CD4-positive, CD25-positive, alpha-beta regulatory T cell (primary cell): ENCODE measurements around the gene THOC5. TPM values are rescaled to one million over a fixed set of nuclear protein-coding genes. Genes with fewer than 3 reads are reported as not detected.
"Not testable (repeated sequence)": the region's sequence is repeated elsewhere in the genome, so short reads cannot be mapped to it uniquely, and the experiment has no call there.

Experiments used
- ATAC-seq, 2 donors: fragments of 150-1000 bp; cut with Tn5 transposase; one replicate each; pipeline ENCODE4 v1.10.0; 2021; ENCODE audit warnings: low read depth in 2 of 2, moderate number of reproducible peaks in 2 of 2, moderate library complexity in 1 of 2
- DNase-seq, 3 donors: peaks; one replicate each; pipeline versions ENCODE4 v3.0.0 to v3.0.0-alpha.2; 2012 to 2022; ENCODE audit warnings: mixed read lengths in 1 of 3
- H3K27ac ChIP-seq: one replicate; pipeline ENCODE4 v1.7.0; 2013; ENCODE audit warnings: mild to moderate bottlenecking, low read length; ENCODE audit not compliant: insufficient read depth, poor library complexity, severe bottlenecking
- H3K27me3 ChIP-seq: one replicate; pipeline ENCODE4 v1.7.0; 2013; ENCODE audit warnings: low read length; ENCODE audit not compliant: control insufficient read depth, insufficient read depth
- H3K36me3 ChIP-seq: one replicate; pipeline ENCODE4 v1.7.0; 2013; ENCODE audit warnings: mild to moderate bottlenecking, low read length, moderate library complexity; ENCODE audit not compliant: control insufficient read depth, insufficient read depth
- H3K4me1 ChIP-seq: 2 replicates; pipeline ENCODE4 v1.7.0; 2013; ENCODE audit warnings: mild to moderate bottlenecking, low read length; ENCODE audit not compliant: insufficient read depth, control insufficient read depth, poor library complexity, severe bottlenecking
- H3K4me3 ChIP-seq: one replicate; pipeline ENCODE4 v1.7.0; 2013; ENCODE audit warnings: low read depth, mild to moderate bottlenecking, low read length, moderate library complexity
- H3K9me3 ChIP-seq, 2 experiments: 1 replicate in 1 of 2; 2 replicates in 1 of 2; pipeline ENCODE4 v1.7.0; 2013; ENCODE audit warnings: low read length in 2 of 2, mild to moderate bottlenecking in 1 of 2, moderate library complexity in 1 of 2; ENCODE audit not compliant: control insufficient read depth in 2 of 2
- H3K27ac Mint-ChIP-seq, 3 donors: one replicate each; pipeline ENCODE4 v1.8.0; 2020 to 2022; ENCODE audit warnings: mild to moderate bottlenecking in 3 of 3, mixed read lengths in 3 of 3, moderate library complexity in 2 of 3
- H3K27me3 Mint-ChIP-seq: one replicate; pipeline ENCODE4 v1.8.0; 2022; ENCODE audit warnings: mild to moderate bottlenecking, mixed read lengths
- H3K36me3 Mint-ChIP-seq: one replicate; pipeline ENCODE4 v1.8.0; 2020; ENCODE audit warnings: mixed read lengths
- H3K4me1 Mint-ChIP-seq, 4 donors: one replicate each; pipeline ENCODE4 v1.8.0; 2020 to 2022; ENCODE audit warnings: mixed read lengths in 4 of 4, mild to moderate bottlenecking in 1 of 4
- H3K4me3 Mint-ChIP-seq, 4 donors: one replicate each; pipeline ENCODE4 v1.8.0; 2020 to 2022; ENCODE audit warnings: mild to moderate bottlenecking in 4 of 4, mixed read lengths in 4 of 4, moderate library complexity in 3 of 4
- H3K9me3 Mint-ChIP-seq, 7 donors: one replicate each; pipeline ENCODE4 v1.8.0; 2020 to 2022; ENCODE audit warnings: mixed read lengths in 7 of 7, mild to moderate bottlenecking in 3 of 7, moderate library complexity in 2 of 7
- polyA plus RNA-seq, 4 donors: library from polyadenylated mRNA; unstranded; fragments of 300-500 nt; fragmentation: Illumina TruSeq; gene quantifications; one replicate each; pipeline ENCODE4 v1.2.3, GENCODE V29; 2021
- total RNA-seq: library from RNA; stranded (reverse); gene quantifications from one replicate; pipeline ENCODE4 v1.2.3, GENCODE V29; 2022

THOC5 gene
- total and polyA plus RNA-seq, 5 donors from 2014 or later, result 27.8 to 54.0 (median 32.5) TPM

GRCh38 chr22:29555065-29555644 lies 1.6 kb upstream of the THOC5 start:
- H3K27ac Mint-ChIP-seq, result peak overlapping the region; percentile 88 to 96 (median 96)
- peak overlapping the region in 3 of 4 donors; percentile 5 to 41 (median 21) for H3K4me3 Mint-ChIP-seq
- Histone ChIP-seq H3K27me3 (no peaks in the 10 kb centered on the region), H3K36me3 (peaks cover 31% of the 10 kb centered on the region), H3K4me3 (no peak overlapping the region), H3K4me1 (peaks cover 11% of the 10 kb centered on the region), H3K9me3 (no peaks in the 10 kb centered on the region), H3K27ac (no peak overlapping the region)
- no peaks in the 10 kb centered on the region for H3K9me3 Mint-ChIP-seq
- H3K4me1 Mint-ChIP-seq, result peaks cover 10 to 36% (median 13%) of the 10 kb centered on the region in 4 donors
- H3K36me3 Mint-ChIP-seq, result peaks cover 34% of the 10 kb centered on the region
- ATAC-seq (no peak), DNase-seq (no peak)
- H3K27me3 Mint-ChIP-seq, result no peaks in the 10 kb centered on the region

DNA sequence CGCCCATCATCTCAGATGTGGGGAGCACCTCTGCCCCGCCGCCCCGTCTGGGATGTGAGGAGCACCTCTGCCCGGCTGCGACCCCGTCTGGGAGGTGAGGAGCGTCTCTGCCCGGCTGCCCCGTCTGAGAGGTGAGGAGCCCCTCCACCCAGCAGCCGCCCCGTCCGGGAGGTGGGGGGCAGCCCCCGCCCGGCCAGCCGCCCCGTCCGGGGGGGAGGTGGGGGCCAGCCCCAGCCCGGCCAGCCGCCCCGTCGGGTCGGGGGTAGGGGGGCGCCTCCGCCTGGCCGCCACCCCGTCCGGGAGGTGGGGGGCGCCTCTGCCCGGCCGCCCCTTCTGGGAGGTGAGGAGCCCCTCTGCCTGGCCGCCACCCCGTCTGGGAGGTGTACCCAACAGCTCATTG lies 1.2 kb downstream of the THOC5 start:
- H3K9me3 ChIP-seq, H3K27ac ChIP-seq, H3K27me3 Mint-ChIP-seq, H3K27me3 ChIP-seq, DNase-seq, H3K4me3 ChIP-seq, ATAC-seq, H3K9me3 Mint-ChIP-seq: not testable (repeated sequence)
- peak overlapping the region in 3 of 4 donors; percentile 83 to 97 (median 93) for H3K4me3 Mint-ChIP-seq
- Histone ChIP-seq H3K4me1 (peaks cover 11% of the 10 kb centered on the region), H3K36me3 (peaks cover 26% of the 10 kb centered on the region)
- peaks cover 27% of the 10 kb centered on the region for H3K36me3 Mint-ChIP-seq
- H3K4me1 Mint-ChIP-seq, result peaks cover 16 to 50% (median 22%) of the 10 kb centered on the region in 4 donors
- H3K27ac Mint-ChIP-seq, result peak overlapping the region in 2 of 3 donors; percentile 89 to 99

DNA sequence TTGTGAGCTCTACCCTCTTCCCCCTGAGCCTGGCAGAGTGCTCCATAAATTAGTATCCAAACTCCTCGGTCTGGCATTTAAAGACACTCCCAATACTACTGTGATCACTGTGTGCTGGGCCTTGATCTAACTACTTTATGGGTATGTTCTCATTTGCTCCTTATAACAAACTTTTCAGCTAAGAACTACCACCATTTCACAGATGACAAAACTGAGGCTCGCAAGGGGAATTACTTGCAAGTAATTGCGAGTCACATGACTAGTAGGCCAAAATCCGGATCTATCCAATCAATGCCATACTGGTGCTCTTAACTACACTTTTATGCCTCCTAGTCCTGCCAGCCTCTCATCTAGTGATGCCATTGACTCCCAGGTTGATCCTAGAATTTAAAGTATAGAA lies 3.6 kb downstream of the THOC5 start:
- H3K27ac Mint-ChIP-seq, result peak overlapping the region in 2 of 3 donors; percentile 1 to 8
- no peak overlapping the region for H3K4me3 Mint-ChIP-seq
- no peaks in the 10 kb centered on the region for H3K27me3 Mint-ChIP-seq
- Histone ChIP-seq H3K4me1 (peaks cover 11% of the 10 kb centered on the region), H3K36me3 (peaks cover 21% of the 10 kb centered on the region), H3K4me3 (no peak overlapping the region), H3K27ac (no peak overlapping the region), H3K27me3 (no peaks in the 10 kb centered on the region), H3K9me3 (no peaks in the 10 kb centered on the region)
- ATAC-seq (no peak), DNase-seq (no peak)
- H3K9me3 Mint-ChIP-seq, result no peaks in the 10 kb centered on the region
- H3K36me3 Mint-ChIP-seq, result peaks cover 26% of the 10 kb centered on the region
- peaks cover 16 to 46% (median 22%) of the 10 kb centered on the region in 4 donors for H3K4me1 Mint-ChIP-seq

- not testable (repeated sequence) for H3K4me3 ChIP-seq, H3K9me3 ChIP-seq, ATAC-seq, H3K9me3 Mint-ChIP-seq, H3K27ac Mint-ChIP-seq, H3K4me1 ChIP-seq, H3K4me3 Mint-ChIP-seq, DNase-seq, H3K27ac ChIP-seq, H3K27me3 ChIP-seq, H3K27me3 Mint-ChIP-seq
- H3K36me3 ChIP-seq, result peaks cover 63% of the 10 kb centered on the region
- Mint-ChIP-seq H3K36me3 (peaks cover 47% of the 10 kb centered on the region), H3K4me1 (peaks cover 7 to 16% (median 10%) of the 10 kb centered on the region in 4 donors)
Observed at GRCh38 chr22:29545045-29545444, 8.5 kb downstream of the THOC5 start.

DNA sequence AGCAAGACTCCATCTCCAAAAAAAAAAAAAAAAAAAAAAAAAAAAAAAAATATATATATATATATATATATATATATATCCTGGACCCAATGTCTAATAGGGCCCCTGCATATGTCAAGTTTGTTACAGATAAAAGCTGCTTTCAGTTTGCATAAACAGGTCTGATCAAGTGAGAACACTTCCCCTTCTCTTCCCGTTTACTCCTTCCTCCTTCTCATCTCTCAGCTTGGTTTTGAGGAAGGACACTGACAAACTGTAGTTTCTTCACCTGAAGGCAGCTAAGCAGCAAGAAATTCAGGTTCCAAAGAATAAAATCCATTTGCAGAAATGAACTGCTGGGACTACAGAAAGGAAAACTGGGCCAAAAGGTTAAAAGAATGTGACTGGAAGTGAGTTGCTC lies 11.7 kb downstream of the THOC5 start:
- H3K27me3 Mint-ChIP-seq, result no peaks in the 10 kb centered on the region
- peaks cover 44% of the 10 kb centered on the region for H3K36me3 Mint-ChIP-seq
- DNase-seq (no peak), ATAC-seq (no peak)
- Histone ChIP-seq H3K4me3 (no peak overlapping the region), H3K27me3 (no peaks in the 10 kb centered on the region), H3K36me3 (peaks cover 76% of the 10 kb centered on the region), H3K27ac (no peak overlapping the region), H3K4me1 (no peaks in the 10 kb centered on the region), H3K9me3 (no peaks in the 10 kb centered on the region)
- peaks cover 1 to 6% (median 5%) of the 10 kb centered on the region in 4 donors for H3K4me1 Mint-ChIP-seq
- H3K4me3 Mint-ChIP-seq, result no peak overlapping the region
- no peaks in the 10 kb centered on the region for H3K9me3 Mint-ChIP-seq
- H3K27ac Mint-ChIP-seq, result no peak overlapping the region

DNA sequence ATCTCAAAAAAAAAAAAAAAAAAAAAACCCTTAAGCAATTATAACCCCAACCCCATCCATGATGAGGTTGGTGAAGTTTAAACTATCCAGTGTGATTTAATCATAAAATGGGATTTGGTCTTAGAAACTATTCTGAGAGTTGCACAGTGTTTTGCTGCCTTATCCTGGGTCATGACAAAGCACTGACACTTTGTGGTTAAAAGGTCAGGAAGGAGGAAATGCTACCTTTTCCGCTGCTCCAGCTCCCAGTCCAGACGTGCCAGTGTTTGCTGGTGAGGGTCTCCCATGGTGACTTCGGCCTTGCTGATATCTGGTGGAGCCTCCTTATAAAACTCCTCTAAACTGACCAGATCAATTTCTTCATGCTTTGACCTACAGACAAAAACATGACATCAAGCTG lies 14.5 kb downstream of the THOC5 start:
- ATAC-seq (no peak), DNase-seq (no peak)
- no peaks in the 10 kb centered on the region for H3K27me3 Mint-ChIP-seq
- H3K36me3 Mint-ChIP-seq, result peaks cover 47% of the 10 kb centered on the region
- Histone ChIP-seq H3K36me3 (peaks cover 87% of the 10 kb centered on the region), H3K27me3 (no peaks in the 10 kb centered on the region), H3K9me3 (no peaks in the 10 kb centered on the region), H3K4me1 (no peaks in the 10 kb centered on the region), H3K27ac (no peak overlapping the region), H3K4me3 (no peak overlapping the region)
- peaks cover 1 to 6% (median 5%) of the 10 kb centered on the region in 4 donors for H3K4me1 Mint-ChIP-seq
- no peaks in the 10 kb centered on the region for H3K9me3 Mint-ChIP-seq
- no peak overlapping the region for H3K4me3 Mint-ChIP-seq
- peak overlapping the region in 1 of 3 donors; percentile 14 for H3K27ac Mint-ChIP-seq

GRCh38 chr22:29536411-29536810 lies 17.1 kb downstream of the THOC5 start:
- Mint-ChIP-seq H3K27ac (peak overlapping the region in 1 of 3 donors; percentile 56), H3K4me1 (peaks cover 2 to 6% (median 4%) of the 10 kb centered on the region in 4 donors), H3K36me3 (peaks cover 41% of the 10 kb centered on the region), H3K9me3 (peaks cover 0 to 1% (median 0%) of the 10 kb centered on the region in 7 donors), H3K4me3 (no peak overlapping the region), H3K27me3 (no peaks in the 10 kb centered on the region)
- Histone ChIP-seq H3K4me1 (no peaks in the 10 kb centered on the region), H3K27me3 (no peaks in the 10 kb centered on the region), H3K27ac (no peak overlapping the region), H3K4me3 (no peak overlapping the region), H3K9me3 (no peaks in the 10 kb centered on the region), H3K36me3 (peaks cover 87% of the 10 kb centered on the region)
- ATAC-seq, result no peak
- no peak for DNase-seq

GRCh38 chr22:29531419-29531818 lies 22.1 kb downstream of the THOC5 start:
- Mint-ChIP-seq H3K4me1 (peaks cover 0 to 5% (median 1%) of the 10 kb centered on the region in 4 donors), H3K36me3 (peaks cover 39% of the 10 kb centered on the region), H3K4me3 (no peak overlapping the region), H3K27ac (no peak overlapping the region), H3K9me3 (peaks cover 0 to 1% (median 0%) of the 10 kb centered on the region in 7 donors), H3K27me3 (no peaks in the 10 kb centered on the region)
- Histone ChIP-seq H3K36me3 (peaks cover 88% of the 10 kb centered on the region), H3K27ac (no peak overlapping the region), H3K4me3 (no peak overlapping the region), H3K9me3 (no peaks in the 10 kb centered on the region), H3K4me1 (no peaks in the 10 kb centered on the region), H3K27me3 (no peaks in the 10 kb centered on the region)
- DNase-seq (no peak), ATAC-seq (no peak)
